ENCODE data around the gene CAPN9. TPM values are rescaled to one million over a fixed set of nuclear protein-coding genes. Genes with fewer than 3 reads are reported as not detected.

Gene CAPN9
- total RNA-seq, 2 donors from 2014 or later = not detected

GRCh38 chr1:230800891-230801840, 54.0 kb downstream of the CAPN9 start:
- DNase-seq (ENCODE audit: low spot score) = peak; percentile 16
- H3K27ac ChIP-seq = no peak overlapping the region
- H3K4me1 ChIP-seq = no peaks in the 10 kb centered on the region
- H3K4me3 ChIP-seq = no peak overlapping the region
- no peaks in the 10 kb centered on the region for H3K9me3 ChIP-seq
- no peak for TF ChIP-seq CTCF (IDR thresholded peaks at IDR 0.05)
- no peaks in the 10 kb centered on the region for H3K36me3 ChIP-seq
- no peaks in the 10 kb centered on the region for H3K27me3 ChIP-seq

GRCh38 chr1:230804396-230804795, 57.2 kb downstream of the CAPN9 start:
- Histone ChIP-seq H3K27ac (no peak overlapping the region), H3K4me1 (peaks cover 0 to 13% of the 10 kb centered on the region in 2 donors), H3K9me3 (no peaks in the 10 kb centered on the region), H3K27me3 (no peaks in the 10 kb centered on the region), H3K36me3 (no peaks in the 10 kb centered on the region), H3K4me3 (no peak overlapping the region)
- DNase-seq (ENCODE audit: low spot score) = no peak
- no peak for TF ChIP-seq CTCF (IDR thresholded peaks at IDR 0.05)

GRCh38 chr1:230806552-230806951, 59.4 kb downstream of the CAPN9 start:
- Histone ChIP-seq H3K9me3 (no peaks in the 10 kb centered on the region), H3K36me3 (no peaks in the 10 kb centered on the region), H3K4me3 (no peak overlapping the region), H3K27me3 (no peaks in the 10 kb centered on the region), H3K4me1 (peaks cover 0 to 18% of the 10 kb centered on the region in 2 donors), H3K27ac (peak overlapping the region; percentile 65 to 79)
- TF ChIP-seq CTCF (IDR thresholded peaks at IDR 0.05) = no peak
- peak; percentile 7 for DNase-seq (ENCODE audit: low spot score)

- no peak for TF ChIP-seq CTCF (IDR thresholded peaks at IDR 0.05)
- Histone ChIP-seq H3K27me3 (no peaks in the 10 kb centered on the region), H3K27ac (peak overlapping the region; percentile 65 to 79), H3K4me1 (peaks cover 0 to 18% of the 10 kb centered on the region in 2 donors), H3K4me3 (no peak overlapping the region), H3K9me3 (no peaks in the 10 kb centered on the region), H3K36me3 (no peaks in the 10 kb centered on the region)
- DNase-seq (ENCODE audit: low spot score) = peak; percentile 61
Observed at GRCh38 chr1:230807029-230807428, 59.8 kb downstream of the CAPN9 start.

- H3K9me3 ChIP-seq = peaks cover 0 to 6% of the 10 kb centered on the region in 2 donors
- H3K36me3 ChIP-seq = no peaks in the 10 kb centered on the region
- no peak overlapping the region for H3K4me3 ChIP-seq
- DNase-seq (ENCODE audit: low spot score) = peak; percentile 51
- TF ChIP-seq CTCF (IDR thresholded peaks at IDR 0.05) = no peak
- H3K4me1 ChIP-seq = peaks cover 0 to 18% of the 10 kb centered on the region in 2 donors
- peak overlapping the region; percentile 65 to 79 for H3K27ac ChIP-seq
- no peaks in the 10 kb centered on the region for H3K27me3 ChIP-seq
Observed at GRCh38 chr1:230807561-230808280, 60.5 kb downstream of the CAPN9 start.
